ENCODE data around the gene HLA-DMA. TPM values are rescaled to one million over a fixed set of nuclear protein-coding genes. Genes with fewer than 3 reads are reported as not detected.
A peak's percentile ranks its signal among the peaks of the same experiment; 100 is the strongest.

Gene HLA-DMA
- 10 to 100 TPM; 16.1 to 35.0 TPM for total RNA-seq
- long read RNA-seq, donor 1, partial matches to known transcripts, result 1 of 5 reads
- long read RNA-seq, donor 1, other reads (novel, unspliced or antisense), result 1 of 5 reads
- long read RNA-seq, donor 2, transcript HLA-DMA-201 (5 exons, 1,123 nt), result major isoform, 20 of 24 reads
- long read RNA-seq, donor 2, partial matches to known transcripts, result 0 of 24 reads
- long read RNA-seq, donor 2, other reads (novel, unspliced or antisense), result 4 of 24 reads

- intact Hi-C loops (cut with DNase I), result no loop called here
- peak; percentile 95 for DNase-seq (ENCODE audit: low spot score)
Observed at GRCh38 chr6:32952817-32953739, at the start of gene HLA-DMA. HLA-DMA (minus strand) TSS chr6:32953097; CDS start chr6:32953036, 61 bp downstream.

GRCh38 chr6:33001685-33002084 is 48.8 kb upstream of the HLA-DMA start:
- no peak for DNase-seq (ENCODE audit: low spot score)
- intact Hi-C loops (cut with DNase I), result no loop called here

- intact Hi-C loops (cut with DNase I), result no loop called here
- DNase-seq (ENCODE audit: low spot score), result no peak
Observed at GRCh38 chr6:33000055-33000454, 47.2 kb upstream of the HLA-DMA start.

- intact Hi-C loops (cut with DNase I), result no loop called here
- DNase-seq (ENCODE audit: low spot score), result no peak
Observed at GRCh38 chr6:32995448-32995847, 42.6 kb upstream of the HLA-DMA start.

- intact Hi-C loops (cut with DNase I), result no loop called here
- DNase-seq (ENCODE audit: low spot score), result no peak
Observed at GRCh38 chr6:32993363-32993973, 40.6 kb upstream of the HLA-DMA start.

- intact Hi-C loops (cut with DNase I), result no loop called here
- DNase-seq (ENCODE audit: low spot score), result no peak
Observed at GRCh38 chr6:32991972-32992371, 39.1 kb upstream of the HLA-DMA start.

- intact Hi-C loops (cut with DNase I), result loop anchor here (5.0 to 10.0 kb wide), 2 partner anchors 102 to 105 kb away; no protein-coding TSS in a partner anchor
- DNase-seq (ENCODE audit: low spot score), result no peak
Observed at GRCh38 chr6:32989368-32989767, 36.5 kb upstream of the HLA-DMA start.

GRCh38 chr6:32984622-32985389 is 31.9 kb upstream of the HLA-DMA start:
- intact Hi-C loops (cut with DNase I), result loop anchor here (5.0 to 10.0 kb wide), 4 partner anchors 48 to 100 kb away; no protein-coding TSS in a partner anchor
- peak; percentile 96 for DNase-seq (ENCODE audit: low spot score)

GRCh38 chr6:32983964-32984621 is 31.2 kb upstream of the HLA-DMA start:
- intact Hi-C loops (cut with DNase I), result loop anchor here (5.0 to 10.0 kb wide), 3 partner anchors 47 to 99 kb away; no protein-coding TSS in a partner anchor
- DNase-seq (ENCODE audit: low spot score), result no peak

- DNase-seq (ENCODE audit: low spot score), result no peak
- intact Hi-C loops (cut with DNase I), result loop anchor here (5.0 to 10.0 kb wide), 3 partner anchors 46 to 99 kb away; no protein-coding TSS in a partner anchor
Observed at GRCh38 chr6:32983493-32983848, 30.6 kb upstream of the HLA-DMA start.

- intact Hi-C loops (cut with DNase I), result loop anchor here (5.0 to 10.0 kb wide), 3 partner anchors 46 to 98 kb away; no protein-coding TSS in a partner anchor
- DNase-seq (ENCODE audit: low spot score), result no peak
Observed at GRCh38 chr6:32982702-32983492, 30.0 kb upstream of the HLA-DMA start.

- no peak for DNase-seq (ENCODE audit: low spot score)
- intact Hi-C loops (cut with DNase I), result loop anchor here (5.0 to 10.0 kb wide), 3 partner anchors 45 to 97 kb away; no protein-coding TSS in a partner anchor
Observed at GRCh38 chr6:32982084-32982701, 29.3 kb upstream of the HLA-DMA start.

GRCh38 chr6:32980488-32981038 is 27.7 kb upstream of the HLA-DMA start:
- DNase-seq (ENCODE audit: low spot score), result no peak
- intact Hi-C loops (cut with DNase I), result loop anchor here (5.0 to 10.0 kb wide), 3 partner anchors 43 to 96 kb away; no protein-coding TSS in a partner anchor

- intact Hi-C loops (cut with DNase I), result loop anchor here (5.0 to 10.0 kb wide), 3 partner anchors 43 to 95 kb away; no protein-coding TSS in a partner anchor
- DNase-seq (ENCODE audit: low spot score), result no peak
Observed at GRCh38 chr6:32979720-32980487, 27.0 kb upstream of the HLA-DMA start.

- no peak for DNase-seq (ENCODE audit: low spot score)
- intact Hi-C loops (cut with DNase I), result no loop called here
Observed at GRCh38 chr6:32977953-32978324, 25.0 kb upstream of the HLA-DMA start.

GRCh38 chr6:32977272-32977952 is 24.5 kb upstream of the HLA-DMA start:
- intact Hi-C loops (cut with DNase I), result no loop called here
- no peak for DNase-seq (ENCODE audit: low spot score)

Data from posterior vena cava (tissue), 2 donors.